Measurements from ENCODE around the gene PPFIA2.

GRCh38 chr12:81337886-81338285 lies 421.3 kb downstream of the PPFIA2 start:
- TF ChIP-seq POLR2A (IDR thresholded peaks at IDR 0.05): no peak
- no peak for TF ChIP-seq CTCF (IDR thresholded peaks at IDR 0.05)

All from Peyer's patch (tissue), 4 donors.